Natural killer cell (primary cell): ENCODE data around the gene LYRM7. TPM values are rescaled to one million over a fixed set of nuclear protein-coding genes. Genes with fewer than 3 reads are reported as not detected.

Experiments used
- ATAC-seq, 3 donors: fragments of 150-1000 bp in 2 of 3; fragments of 200-7000 bp in 1 of 3; cut with Tn5 transposase; 1 replicate in 1 of 3; 2 replicates in 2 of 3; pipeline ENCODE4 v1.10.0; 2021; ENCODE audit warnings: mild to moderate bottlenecking in 2 of 3, moderate library complexity in 2 of 3
- DNase-seq, 2 donors: peaks; one replicate each; pipeline versions ENCODE4 v3.0.0 to v3.0.0-alpha.2; 2013 to 2021; ENCODE audit warnings: mixed read lengths in 1 of 2
- H3K27ac ChIP-seq: one replicate; pipeline ENCODE4 v1.5.1; 2013; ENCODE audit warnings: mild to moderate bottlenecking, low read length
- H3K27me3 ChIP-seq: one replicate; pipeline ENCODE4 v1.6.1; 2013; ENCODE audit warnings: low read length; ENCODE audit not compliant: control insufficient read depth, insufficient read depth
- H3K36me3 ChIP-seq: one replicate; pipeline ENCODE4 v1.6.1; 2013; ENCODE audit warnings: low read length; ENCODE audit not compliant: control insufficient read depth, insufficient read depth
- H3K4me1 ChIP-seq: one replicate; pipeline ENCODE4 v1.6.1; 2013; ENCODE audit warnings: low read length; ENCODE audit not compliant: control insufficient read depth, insufficient read depth
- H3K4me3 ChIP-seq: one replicate; pipeline ENCODE4 v1.5.1; 2013; ENCODE audit warnings: low read length
- H3K9me3 ChIP-seq: one replicate; pipeline ENCODE4 v1.6.1; 2013; ENCODE audit warnings: low read length; ENCODE audit not compliant: control insufficient read depth, insufficient read depth
- H3K27ac Mint-ChIP-seq, 2 donors: one replicate each; pipeline ENCODE4 v1.8.0; 2022; ENCODE audit warnings: mild to moderate bottlenecking in 2 of 2, mixed read lengths in 2 of 2, moderate library complexity in 1 of 2
- H3K27me3 Mint-ChIP-seq, 2 donors: one replicate each; pipeline ENCODE4 v1.8.0; 2022; ENCODE audit warnings: low read depth in 2 of 2, mixed read lengths in 2 of 2
- H3K36me3 Mint-ChIP-seq: one replicate; pipeline ENCODE4 v1.8.0; 2022; ENCODE audit warnings: mixed read lengths
- H3K4me1 Mint-ChIP-seq, 2 donors: one replicate each; pipeline ENCODE4 v1.8.0; 2022; ENCODE audit warnings: mixed read lengths in 2 of 2
- H3K4me3 Mint-ChIP-seq: one replicate; pipeline ENCODE4 v1.8.0; 2022; ENCODE audit warnings: mild to moderate bottlenecking, moderate library complexity, mixed read lengths
- H3K9me3 Mint-ChIP-seq, 2 donors: one replicate each; pipeline ENCODE4 v1.8.0; 2022; ENCODE audit warnings: mixed read lengths in 2 of 2
- CTCF ChIP-seq: fragments of 200-600 bp; IDR thresholded peaks from one replicate; pipeline ENCODE4 v1.8.0; 2022; ENCODE audit warnings: antibody characterized with exemption
- WGBS: methylation state at CpG from one replicate; pipeline ENCODE4 v1.1.7; 2013; ENCODE audit warnings: missing lambda C conversion rate; ENCODE audit not compliant: insufficient coverage; 5-methylcytosine and 5-hydroxymethylcytosine counted together
- intact Hi-C: fragments of 100-400 bp; cut with micrococcal nuclease; formaldehyde crosslinking; loops from one replicate; pipeline ENCODE4 v1.14.2; 2022
- total RNA-seq, 4 donors: library from RNA; stranded (reverse); fragments of 120-200 nt in 1 of 4; gene quantifications; one replicate each; pipeline versions ENCODE4 v1.2.3 to v1.2.4, GENCODE V29; 2013 to 2022

Gene LYRM7
- total RNA-seq, 3 donors from 2014 or later (not counting 1 experiment from before 2014, with no cell fraction given), result 7.4 to 9.7 (median 7.6) TPM

- H3K36me3 ChIP-seq, result peaks cover 21% of the 10 kb centered on the region
Observed at GRCh38 chr5:131165119-131165727, 5.5 kb upstream of the LYRM7 start, which contains the start of gene HINT1. HINT1 (minus strand) TSS chr5:131165256; CDS start chr5:131165205, 51 bp downstream.

GRCh38 chr5:131167615-131168014, 3.1 kb upstream of the LYRM7 start:
- Histone ChIP-seq H3K36me3 (no peaks in the 10 kb centered on the region), H3K4me1 (peaks cover 19% of the 10 kb centered on the region), H3K4me3 (no peak overlapping the region), H3K9me3 (no peaks in the 10 kb centered on the region), H3K27ac (no peak overlapping the region), H3K27me3 (no peaks in the 10 kb centered on the region)
- 87% methylated on average over 5 of the region's 5 CpGs for WGBS
- DNase-seq (no peak), ATAC-seq (no peak)
- no peaks in the 10 kb centered on the region for H3K9me3 Mint-ChIP-seq
- no peak overlapping the region for H3K27ac Mint-ChIP-seq
- intact Hi-C loops, result no loop called here
- H3K27me3 Mint-ChIP-seq, result no peaks in the 10 kb centered on the region
- no peaks in the 10 kb centered on the region for H3K36me3 Mint-ChIP-seq
- H3K4me1 Mint-ChIP-seq, result peaks cover 48 to 54% of the 10 kb centered on the region in 2 donors
- H3K4me3 Mint-ChIP-seq, result no peak overlapping the region
- no peak for TF ChIP-seq CTCF

More at GRCh38 chr5:131165119-131165727, 5.5 kb upstream of the LYRM7 start, which contains the start of gene HINT1:
- ATAC-seq, result peak; percentile 80 to 91 (median 83)
- intact Hi-C loops, result no loop called here
- Mint-ChIP-seq H3K4me3 (peak within 1 kb of the TSS; percentile 95), H3K27me3 (no peaks in the 10 kb centered on the region), H3K4me1 (peaks cover 34 to 36% of the 10 kb centered on the region in 2 donors), H3K27ac (peak within 1 kb of the TSS; percentile 92 to 93), H3K36me3 (no peaks in the 10 kb centered on the region), H3K9me3 (no peaks in the 10 kb centered on the region)
- H3K4me1 ChIP-seq, result peaks cover 8% of the 10 kb centered on the region
- no peak for TF ChIP-seq CTCF
- no peaks in the 10 kb centered on the region for H3K27me3 ChIP-seq
- DNase-seq, result peak; percentile 90 to 97
- WGBS, result 2% methylated on average over 33 of the region's 33 CpGs
- H3K9me3 ChIP-seq, result no peaks in the 10 kb centered on the region
- H3K4me3 ChIP-seq, result peak within 1 kb of the TSS; percentile 82
- H3K27ac ChIP-seq, result peak within 1 kb of the TSS; percentile 91

GRCh38 chr5:131169810-131170539, 769 bp upstream of the LYRM7 start:
- WGBS, result 36% methylated on average over 16 of the region's 16 CpGs
- peak overlapping the region; percentile 98 for H3K4me3 Mint-ChIP-seq
- ATAC-seq (no peak), DNase-seq (peak in 1 of 2 donors; percentile 18)
- no peaks in the 10 kb centered on the region for H3K9me3 ChIP-seq
- peak overlapping the region; percentile 84 for H3K4me3 ChIP-seq
- H3K27me3 Mint-ChIP-seq, result no peaks in the 10 kb centered on the region
- peaks cover 11% of the 10 kb centered on the region for H3K4me1 ChIP-seq
- H3K27ac Mint-ChIP-seq, result peak overlapping the region; percentile 91 to 98
- no peaks in the 10 kb centered on the region for H3K9me3 Mint-ChIP-seq
- peaks cover 35 to 39% of the 10 kb centered on the region in 2 donors for H3K4me1 Mint-ChIP-seq
- no peaks in the 10 kb centered on the region for H3K36me3 Mint-ChIP-seq
- no peaks in the 10 kb centered on the region for H3K27me3 ChIP-seq
- TF ChIP-seq CTCF, result no peak
- H3K36me3 ChIP-seq, result no peaks in the 10 kb centered on the region
- intact Hi-C loops, result loop anchor here (1.0 to 2.0 kb wide), 2 partner anchors 39 to 93 kb away; no protein-coding TSS in a partner anchor
- peak overlapping the region; percentile 76 for H3K27ac ChIP-seq
